ENCODE measurements around the gene ERN1.

ERN1 gene

DNA sequence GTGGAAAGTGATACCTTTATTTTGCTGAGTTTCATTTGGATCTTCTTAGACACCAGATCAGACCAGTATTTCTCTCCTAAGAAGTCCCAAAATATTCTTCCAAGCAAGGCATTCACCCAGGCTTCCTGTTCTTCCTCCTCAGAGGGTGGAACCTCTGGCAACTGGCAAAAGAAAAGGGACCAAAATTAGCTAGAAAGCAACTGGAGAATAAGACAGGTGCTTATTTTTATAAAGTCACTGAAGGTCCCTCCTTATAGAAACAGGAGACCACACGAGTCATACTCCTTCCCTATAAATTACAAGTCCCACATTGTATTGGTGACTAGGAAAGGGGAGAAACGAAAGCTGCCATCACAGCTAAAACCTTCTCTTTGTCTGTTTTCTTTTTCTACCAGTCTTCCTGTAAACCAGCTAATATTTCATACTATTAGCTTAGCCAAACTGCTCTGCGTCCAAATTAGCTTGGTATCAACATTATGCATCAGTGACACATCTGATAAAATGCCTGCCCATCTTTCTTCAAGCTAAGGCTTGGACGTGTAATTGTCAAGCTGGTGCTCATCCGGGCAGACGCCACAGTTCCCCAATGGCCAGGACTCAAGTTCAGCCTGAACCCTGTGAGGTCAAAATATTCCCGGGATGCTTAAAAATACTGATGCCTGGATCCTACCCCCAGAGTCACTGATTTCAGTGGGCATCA, 47.5 kb upstream of the ERN1 start:
- H3K4me3 ChIP-seq (ENCODE audit: low read length, poor library complexity, severe bottlenecking) = no peak overlapping the region
- H3F3A ChIP-seq (ENCODE audit: low read depth) = no peaks in the 10 kb centered on the region
- H3K79me2 ChIP-seq (ENCODE audit: insufficient read depth, low read length) = no peaks in the 10 kb centered on the region
- no peaks in the 10 kb centered on the region for H3K27me3 ChIP-seq (ENCODE audit: insufficient read depth, low read length, poor library complexity, severe bottlenecking)
- H4K20me1 ChIP-seq (ENCODE audit: insufficient read depth, low read length, poor library complexity, severe bottlenecking) = no peaks in the 10 kb centered on the region
- no peak overlapping the region for H3K9ac ChIP-seq (ENCODE audit: low read depth, low read length, poor library complexity, severe bottlenecking)
- no peak overlapping the region for H2AFZ ChIP-seq (ENCODE audit: low read length)
- H3K4me2 ChIP-seq (ENCODE audit: low read depth, low read length, poor library complexity, severe bottlenecking) = no peak overlapping the region
- H3K9me2 ChIP-seq (replicated peaks; ENCODE audit: low read depth, low read length) = no peaks in the 10 kb centered on the region
- H3K4me1 ChIP-seq (ENCODE audit: insufficient read depth, low read length, poor library complexity, severe bottlenecking) = peaks cover 6% of the 10 kb centered on the region
- no peak for TF ChIP-seq EZH2phosphoT487 (IDR thresholded peaks at IDR 0.05; ENCODE audit: borderline replicate concordance)
- TF ChIP-seq, protein P1, sequence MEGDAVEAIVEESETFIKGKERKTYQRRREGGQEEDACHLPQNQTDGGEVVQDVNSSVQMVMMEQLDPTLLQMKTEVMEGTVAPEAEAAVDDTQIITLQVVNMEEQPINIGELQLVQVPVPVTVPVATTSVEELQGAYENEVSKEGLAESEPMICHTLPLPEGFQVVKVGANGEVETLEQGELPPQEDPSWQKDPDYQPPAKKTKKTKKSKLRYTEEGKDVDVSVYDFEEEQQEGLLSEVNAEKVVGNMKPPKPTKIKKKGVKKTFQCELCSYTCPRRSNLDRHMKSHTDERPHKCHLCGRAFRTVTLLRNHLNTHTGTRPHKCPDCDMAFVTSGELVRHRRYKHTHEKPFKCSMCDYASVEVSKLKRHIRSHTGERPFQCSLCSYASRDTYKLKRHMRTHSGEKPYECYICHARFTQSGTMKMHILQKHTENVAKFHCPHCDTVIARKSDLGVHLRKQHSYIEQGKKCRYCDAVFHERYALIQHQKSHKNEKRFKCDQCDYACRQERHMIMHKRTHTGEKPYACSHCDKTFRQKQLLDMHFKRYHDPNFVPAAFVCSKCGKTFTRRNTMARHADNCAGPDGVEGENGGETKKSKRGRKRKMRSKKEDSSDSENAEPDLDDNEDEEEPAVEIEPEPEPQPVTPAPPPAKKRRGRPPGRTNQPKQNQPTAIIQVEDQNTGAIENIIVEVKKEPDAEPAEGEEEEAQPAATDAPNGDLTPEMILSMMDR (conservative IDR thresholded peaks at IDR 0.05; ENCODE audit: low read length) = no peak
- peaks cover 9% of the 10 kb centered on the region; the same call in 1 of the 2 replicates for H3K36me3 ChIP-seq (ENCODE audit: insufficient read depth, low read length)
- no peaks in the 10 kb centered on the region for H3K9me3 ChIP-seq (ENCODE audit: insufficient read depth, low read depth, low read length)

DNA sequence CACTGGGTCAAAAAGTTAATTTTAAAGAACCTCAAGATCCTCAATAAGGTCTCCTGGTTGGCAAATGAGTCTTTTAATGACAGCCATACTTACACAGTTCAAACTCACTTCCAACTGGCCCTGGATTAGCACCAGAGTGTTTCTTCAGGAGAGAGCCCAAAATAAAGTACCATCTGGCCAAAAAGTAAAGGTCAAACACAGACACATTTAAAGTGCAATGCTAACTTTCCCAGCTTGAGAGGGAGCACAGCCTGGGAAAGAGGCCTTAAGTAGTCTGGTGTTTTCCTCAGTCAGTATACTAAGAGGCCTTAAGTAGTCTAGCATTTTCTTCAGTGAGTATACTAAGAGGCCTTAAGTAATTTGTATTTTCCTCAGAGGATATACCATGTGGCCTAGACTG, 46.6 kb upstream of the ERN1 start:
- Histone ChIP-seq H3K9me3 (ENCODE audit: insufficient read depth, low read depth, low read length) (no peaks in the 10 kb centered on the region), H3K9me2 (replicated peaks; ENCODE audit: low read depth, low read length) (no peaks in the 10 kb centered on the region), H3F3A (ENCODE audit: low read depth) (no peaks in the 10 kb centered on the region), H3K4me1 (ENCODE audit: insufficient read depth, low read length, poor library complexity, severe bottlenecking) (peaks cover 6% of the 10 kb centered on the region), H3K4me3 (ENCODE audit: low read length, poor library complexity, severe bottlenecking) (no peak overlapping the region), H4K20me1 (ENCODE audit: insufficient read depth, low read length, poor library complexity, severe bottlenecking) (no peaks in the 10 kb centered on the region), H3K27me3 (ENCODE audit: insufficient read depth, low read length, poor library complexity, severe bottlenecking) (no peaks in the 10 kb centered on the region), H3K79me2 (ENCODE audit: insufficient read depth, low read length) (no peaks in the 10 kb centered on the region), H2AFZ (ENCODE audit: low read length) (no peak overlapping the region), H3K9ac (ENCODE audit: low read depth, low read length, poor library complexity, severe bottlenecking) (no peak overlapping the region), H3K36me3 (ENCODE audit: insufficient read depth, low read length) (peaks cover 9% of the 10 kb centered on the region; the same call in 1 of the 2 replicates), H3K4me2 (ENCODE audit: low read depth, low read length, poor library complexity, severe bottlenecking) (no peak overlapping the region)
- TF ChIP-seq, protein P1 (conservative IDR thresholded peaks at IDR 0.05; ENCODE audit: low read length) = no peak
- TF ChIP-seq EZH2phosphoT487 (IDR thresholded peaks at IDR 0.05; ENCODE audit: borderline replicate concordance) = no peak

DNA sequence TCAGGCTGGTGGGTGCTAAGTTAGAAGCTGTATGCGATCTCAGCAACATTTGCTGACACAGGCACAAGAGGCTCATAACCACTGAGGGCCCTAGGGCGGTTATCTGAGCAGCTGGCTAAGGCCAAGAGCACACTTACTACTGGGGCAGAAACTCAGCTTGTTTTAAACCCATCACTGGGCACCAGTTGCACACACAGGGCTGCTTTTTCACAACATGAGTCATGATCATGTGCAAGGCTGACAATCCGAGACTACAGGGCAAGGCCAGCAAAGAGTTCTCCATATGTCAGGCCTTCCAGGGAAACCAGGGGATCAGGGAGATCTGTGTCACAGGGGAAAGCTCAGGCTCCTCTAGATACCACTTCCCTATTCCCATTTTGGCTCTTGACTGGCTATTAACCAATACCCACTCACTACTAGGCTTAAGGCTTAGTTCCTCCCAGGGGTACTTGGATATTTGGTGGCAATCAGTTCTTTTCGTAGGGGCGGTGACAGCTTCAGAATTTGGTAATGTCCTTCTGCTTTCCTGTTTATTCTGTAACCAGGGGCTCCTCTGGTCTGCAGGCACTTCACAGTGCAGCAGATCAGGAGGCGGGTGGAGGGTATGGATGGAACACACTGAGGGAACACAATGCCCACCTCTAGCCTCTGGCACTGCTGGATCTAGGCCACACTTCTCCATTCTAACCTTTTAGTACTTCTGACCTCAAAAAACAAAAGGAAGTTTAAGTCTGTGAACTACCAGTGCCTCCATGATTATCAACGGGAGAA, 44.9 kb upstream of the ERN1 start:
- TF ChIP-seq EZH2phosphoT487 (IDR thresholded peaks at IDR 0.05; ENCODE audit: borderline replicate concordance) = no peak
- TF ChIP-seq, protein P1 (conservative IDR thresholded peaks at IDR 0.05; ENCODE audit: low read length) = no peak
- no peaks in the 10 kb centered on the region for H4K20me1 ChIP-seq (ENCODE audit: insufficient read depth, low read length, poor library complexity, severe bottlenecking)
- H3K4me3 ChIP-seq (ENCODE audit: low read length, poor library complexity, severe bottlenecking) = no peak overlapping the region
- no peak overlapping the region for H3K9ac ChIP-seq (ENCODE audit: low read depth, low read length, poor library complexity, severe bottlenecking)
- no peaks in the 10 kb centered on the region for H3K9me3 ChIP-seq (ENCODE audit: insufficient read depth, low read depth, low read length)
- H2AFZ ChIP-seq (ENCODE audit: low read length) = no peak overlapping the region
- H3K27me3 ChIP-seq (ENCODE audit: insufficient read depth, low read length, poor library complexity, severe bottlenecking) = no peaks in the 10 kb centered on the region
- H3K9me2 ChIP-seq (replicated peaks; ENCODE audit: low read depth, low read length) = no peaks in the 10 kb centered on the region
- H3K4me2 ChIP-seq (ENCODE audit: low read depth, low read length, poor library complexity, severe bottlenecking) = no peak overlapping the region
- no peaks in the 10 kb centered on the region for H3F3A ChIP-seq (ENCODE audit: low read depth)
- peaks cover 16% of the 10 kb centered on the region; the same call in 1 of the 2 replicates for H3K36me3 ChIP-seq (ENCODE audit: insufficient read depth, low read length)
- H3K4me1 ChIP-seq (ENCODE audit: insufficient read depth, low read length, poor library complexity, severe bottlenecking) = no peaks in the 10 kb centered on the region
- no peaks in the 10 kb centered on the region for H3K79me2 ChIP-seq (ENCODE audit: insufficient read depth, low read length)
